Subcutaneous adipose tissue (tissue), 4 donors: ENCODE data around the gene DNAH10. TPM values are rescaled to one million over a fixed set of nuclear protein-coding genes. Genes with fewer than 3 reads are reported as not detected.

Experiments used
- total RNA-seq, 4 donors: library from RNA; depleted of rRNA; stranded (reverse); fragments of >200 nt; gene quantifications; one replicate each; pipeline ENCODE4 v1.1.0, GENCODE V29; 2016
- TF ChIP-seq, protein P1 (sequence below): fragments of 450-650 bp; IDR thresholded peaks from one replicate; pipeline ENCODE4 v1.5.1; 2016; ENCODE audit warnings: low read depth, mild to moderate bottlenecking, control low read depth, antibody characterized with exemption, moderate library complexity

DNAH10 gene
- total RNA-seq, 4 donors from 2014 or later = under 0.01 to 0.19 (median 0.08) TPM

DNA sequence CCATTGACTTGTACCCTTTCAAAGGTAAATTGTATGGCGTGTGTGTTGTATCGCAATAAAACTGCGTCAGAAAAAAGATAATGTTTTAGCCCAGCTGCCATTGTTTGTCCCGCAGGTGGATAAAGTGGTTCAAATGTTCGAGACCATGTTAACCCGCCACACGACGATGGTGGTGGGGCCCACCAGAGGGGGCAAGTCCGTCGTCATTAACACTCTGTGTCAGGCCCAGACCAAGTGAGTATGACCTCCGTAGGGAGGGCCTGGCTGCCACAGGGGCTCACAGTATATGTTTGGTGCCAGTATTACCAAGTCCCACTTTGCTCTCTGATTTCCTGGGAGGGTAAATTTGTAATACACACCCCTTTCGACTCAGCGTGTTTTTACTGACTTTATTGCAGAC, 96.9 kb downstream of the DNAH10 start:
- TF ChIP-seq, protein P1, sequence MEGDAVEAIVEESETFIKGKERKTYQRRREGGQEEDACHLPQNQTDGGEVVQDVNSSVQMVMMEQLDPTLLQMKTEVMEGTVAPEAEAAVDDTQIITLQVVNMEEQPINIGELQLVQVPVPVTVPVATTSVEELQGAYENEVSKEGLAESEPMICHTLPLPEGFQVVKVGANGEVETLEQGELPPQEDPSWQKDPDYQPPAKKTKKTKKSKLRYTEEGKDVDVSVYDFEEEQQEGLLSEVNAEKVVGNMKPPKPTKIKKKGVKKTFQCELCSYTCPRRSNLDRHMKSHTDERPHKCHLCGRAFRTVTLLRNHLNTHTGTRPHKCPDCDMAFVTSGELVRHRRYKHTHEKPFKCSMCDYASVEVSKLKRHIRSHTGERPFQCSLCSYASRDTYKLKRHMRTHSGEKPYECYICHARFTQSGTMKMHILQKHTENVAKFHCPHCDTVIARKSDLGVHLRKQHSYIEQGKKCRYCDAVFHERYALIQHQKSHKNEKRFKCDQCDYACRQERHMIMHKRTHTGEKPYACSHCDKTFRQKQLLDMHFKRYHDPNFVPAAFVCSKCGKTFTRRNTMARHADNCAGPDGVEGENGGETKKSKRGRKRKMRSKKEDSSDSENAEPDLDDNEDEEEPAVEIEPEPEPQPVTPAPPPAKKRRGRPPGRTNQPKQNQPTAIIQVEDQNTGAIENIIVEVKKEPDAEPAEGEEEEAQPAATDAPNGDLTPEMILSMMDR = no peak

DNA sequence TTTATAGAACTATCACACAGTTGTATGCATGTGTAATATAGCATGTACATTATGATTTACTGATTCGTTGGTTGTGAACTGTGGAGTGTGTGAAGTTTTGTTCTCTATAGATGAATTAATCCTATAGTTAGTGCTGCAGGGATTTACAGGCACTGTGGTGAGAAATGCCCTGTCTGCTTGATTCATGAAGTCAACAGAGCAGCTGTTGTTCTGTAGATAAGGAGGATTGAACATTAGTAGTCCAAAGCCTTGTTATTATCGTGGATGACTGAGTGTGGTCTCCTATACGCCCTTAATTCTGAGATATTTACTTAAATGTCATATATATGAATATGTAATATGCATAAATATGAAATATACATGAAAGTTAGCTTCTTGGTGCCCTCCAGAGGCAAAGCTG, 98.3 kb downstream of the DNAH10 start:
- TF ChIP-seq, protein P1 = no peak

DNA sequence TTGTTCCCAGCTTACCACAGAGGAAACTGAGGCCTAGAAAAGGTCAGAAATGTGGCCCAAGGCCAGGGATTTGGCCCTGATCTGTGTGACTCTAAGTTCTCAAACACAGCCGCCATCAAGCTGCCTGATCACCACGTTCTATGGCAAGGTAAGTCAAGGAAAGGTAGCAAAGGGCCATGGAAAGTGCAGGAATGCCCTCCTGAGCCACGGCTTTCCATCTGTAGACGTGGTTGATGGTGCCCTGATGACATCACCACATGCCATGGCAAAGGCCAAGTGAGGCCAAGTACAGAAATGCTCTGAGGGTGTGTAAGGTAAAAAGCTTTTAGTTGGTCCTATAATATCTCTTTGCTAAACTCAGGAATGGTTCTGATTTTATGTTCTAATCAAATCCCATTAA, 99.3 kb downstream of the DNAH10 start:
- TF ChIP-seq, protein P1 = no peak

DNA sequence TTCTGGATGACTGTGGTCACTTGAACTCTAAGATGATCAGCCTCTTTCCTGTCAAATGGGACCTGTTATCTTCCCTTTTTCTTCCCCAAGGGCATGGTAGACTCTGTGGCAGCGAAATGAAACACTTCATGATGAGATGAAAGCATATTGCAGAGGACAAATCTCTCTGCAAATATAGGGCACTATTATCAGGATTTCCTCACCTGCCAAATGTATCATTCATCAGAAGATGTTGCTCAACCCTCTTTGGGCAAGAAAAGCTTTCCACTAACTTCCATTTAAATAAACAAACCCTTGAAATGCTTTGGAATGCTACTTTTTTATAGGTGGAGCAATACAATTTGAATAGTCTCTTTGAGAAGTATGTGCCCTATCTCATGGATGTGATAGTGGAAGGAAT, 105.0 kb downstream of the DNAH10 start:
- TF ChIP-seq, protein P1 = no peak

DNA sequence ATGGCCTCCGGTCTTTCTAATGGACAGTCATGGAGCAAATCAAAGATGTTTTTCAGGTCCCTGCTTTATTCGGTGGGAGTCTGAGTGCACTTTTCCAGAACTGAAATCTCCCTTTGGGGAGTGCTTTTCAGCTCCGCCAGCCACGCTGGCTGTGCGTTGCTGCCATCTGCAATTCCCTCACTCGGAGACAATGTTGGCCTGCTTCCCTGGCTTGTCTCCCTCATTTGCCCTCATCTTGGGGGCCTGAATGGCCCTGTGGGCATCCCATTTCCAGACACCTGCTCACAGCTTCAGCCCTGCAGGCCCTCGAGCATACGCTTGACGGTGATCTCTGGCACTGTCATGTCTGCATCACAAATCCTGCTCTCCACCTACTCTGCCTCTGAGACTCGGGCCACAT, 106.7 kb downstream of the DNAH10 start:
- TF ChIP-seq, protein P1 = no peak

DNA sequence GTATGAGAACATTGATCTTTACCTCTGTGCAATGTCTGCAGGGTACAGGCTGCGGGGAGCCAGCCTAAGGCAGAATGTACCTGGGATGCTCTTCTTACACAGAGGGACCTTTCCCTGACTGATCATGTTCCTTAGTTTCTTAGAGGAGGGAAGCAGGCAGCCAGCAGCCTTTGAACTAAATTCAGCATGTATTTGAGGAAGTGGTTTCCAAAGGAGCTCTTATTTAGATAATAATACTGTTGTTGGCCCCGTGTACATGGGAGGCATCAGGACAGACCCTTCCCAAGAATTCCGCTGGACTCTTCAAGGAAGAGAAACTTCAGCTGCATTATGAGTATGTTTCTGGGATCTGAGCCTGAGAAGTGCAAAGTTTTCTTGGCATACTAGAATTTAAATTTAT, 111.7 kb downstream of the DNAH10 start:
- TF ChIP-seq, protein P1 = no peak

DNA sequence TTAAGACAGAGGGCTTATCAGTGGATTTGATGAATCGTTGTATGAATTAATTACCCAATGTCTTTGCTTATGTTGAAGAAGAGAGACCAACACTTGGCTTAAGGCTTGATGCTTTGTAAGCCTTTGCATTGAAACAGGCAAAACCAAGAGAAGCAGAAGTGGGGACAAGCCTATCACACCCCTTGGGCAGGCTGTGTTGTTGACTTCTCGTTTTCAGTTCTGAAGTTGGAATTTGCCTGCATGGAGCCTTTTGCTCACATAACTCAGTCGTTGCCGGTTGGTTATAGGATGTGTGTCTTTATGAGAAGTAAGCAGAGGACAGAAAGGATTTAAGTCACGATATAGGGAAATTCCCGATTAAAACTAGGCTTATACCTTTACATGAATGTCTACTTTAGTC, 115.9 kb downstream of the DNAH10 start:
- TF ChIP-seq, protein P1 = no peak
